Endodermal cell (in vitro differentiated cells): ENCODE data around the gene SLC2A10. TPM values are rescaled to one million over a fixed set of nuclear protein-coding genes. Genes with fewer than 3 reads are reported as not detected.

Experiments
- DNase-seq: peaks from one replicate; pipeline ENCODE4 v3.0.0-alpha.2; 2017
- H3K27ac ChIP-seq: 2 replicates; pipeline ENCODE4 v1.5.1; 2013; ENCODE audit warnings: mild to moderate bottlenecking, low read depth, low read length, moderate library complexity
- H3K27me3 ChIP-seq: 2 replicates; pipeline ENCODE4 v1.6.1; 2013; ENCODE audit warnings: mild to moderate bottlenecking, low read length, moderate library complexity; ENCODE audit not compliant: insufficient read depth, control insufficient read depth, poor library complexity, severe bottlenecking
- H3K36me3 ChIP-seq: 2 replicates; pipeline ENCODE4 v1.7.0; 2013; ENCODE audit warnings: mild to moderate bottlenecking, low read length, moderate library complexity; ENCODE audit not compliant: control insufficient read depth, insufficient read depth
- H3K4me1 ChIP-seq: one replicate; pipeline ENCODE4 v1.7.0; 2013; ENCODE audit warnings: low read length; ENCODE audit not compliant: control insufficient read depth, insufficient read depth
- H3K4me3 ChIP-seq: 2 replicates; pipeline ENCODE4 v1.5.1; 2013; ENCODE audit warnings: mild to moderate bottlenecking, low read length, moderate library complexity
- H3K9ac ChIP-seq: 2 replicates; pipeline ENCODE4 v1.6.1; 2013; ENCODE audit warnings: mild to moderate bottlenecking, low read length, moderate library complexity; ENCODE audit not compliant: poor library complexity, severe bottlenecking; ENCODE audit errors: extremely low read depth
- H3K9me3 ChIP-seq: 2 replicates; pipeline ENCODE4 v1.6.1; 2013; ENCODE audit warnings: mild to moderate bottlenecking, low read length, moderate library complexity; ENCODE audit not compliant: control insufficient read depth
- H3K27ac Mint-ChIP-seq: 2 replicates; pipeline ENCODE4 v1.8.0; 2020; ENCODE audit warnings: mixed read lengths
- H3K27me3 Mint-ChIP-seq: 2 replicates; pipeline ENCODE4 v1.8.0; 2021; ENCODE audit warnings: mild to moderate bottlenecking, mixed read lengths; ENCODE audit not compliant: insufficient read depth
- H3K36me3 Mint-ChIP-seq: 2 replicates; pipeline ENCODE4 v1.8.0; 2020; ENCODE audit warnings: low read depth, mixed read lengths
- H3K4me1 Mint-ChIP-seq: 2 replicates; pipeline ENCODE4 v1.8.0; 2020; ENCODE audit warnings: mixed read lengths
- H3K4me3 Mint-ChIP-seq: 2 replicates; pipeline ENCODE4 v1.8.0; 2020; ENCODE audit warnings: mild to moderate bottlenecking, moderate library complexity, mixed read lengths
- H3K9me3 Mint-ChIP-seq: 2 replicates; pipeline ENCODE4 v1.8.0; 2020; ENCODE audit warnings: mild to moderate bottlenecking, mixed read lengths
- CTCF ChIP-seq: fragments of 200-600 bp; sonication (generic); conservative IDR thresholded peaks from 2 replicates; pipeline ENCODE4 v1.5.0; 2021; ENCODE audit warnings: antibody characterized with exemption, mild to moderate bottlenecking
- WGBS, 2 experiments: methylation state at CpG; one replicate each; pipeline versions ENCODE4 v1.1.5 to v1.1.7; 2013; ENCODE audit warnings: missing lambda C conversion rate in 2 of 2, mixed read lengths in 1 of 2; ENCODE audit not compliant: insufficient coverage in 1 of 2, insufficient read length in 1 of 2; 5-methylcytosine and 5-hydroxymethylcytosine counted together
- total RNA-seq, 2 donors: library from RNA; stranded (reverse); fragmentation: NEBNext Ultra II Directional in 1 of 2; extraction: Animal tissue kit (Norgen Biotek cat#: 25700) in 1 of 2; gene quantifications; 2 replicates in 1 of 2; 3 replicates in 1 of 2; pipeline ENCODE4 v1.2.1, GENCODE V29; 2021

Gene SLC2A10
- total RNA-seq, 2 donors from 2014 or later: 12.4 to 19.6 TPM

- Histone ChIP-seq H3K36me3 (no peaks in the 10 kb centered on the region), H3K27ac (no peak overlapping the region), H3K4me1 (no peaks in the 10 kb centered on the region), H3K4me3 (no peak overlapping the region), H3K9me3 (peaks cover 14% of the 10 kb centered on the region), H3K9ac (no peak overlapping the region), H3K27me3 (no peaks in the 10 kb centered on the region)
- H3K27me3 Mint-ChIP-seq: peaks cover 2% of the 10 kb centered on the region
- DNase-seq: no peak
- H3K27ac Mint-ChIP-seq: no peak overlapping the region
- peaks cover 11% of the 10 kb centered on the region for H3K9me3 Mint-ChIP-seq
- H3K4me1 Mint-ChIP-seq: peaks cover 8% of the 10 kb centered on the region
- H3K36me3 Mint-ChIP-seq: peaks cover 3% of the 10 kb centered on the region
- no peak overlapping the region for H3K4me3 Mint-ChIP-seq
- TF ChIP-seq CTCF: no peak
- WGBS, 2 experiments: 98 to 100% methylated on average over 2 to 3 of the region's 3 CpGs
These were observed 37.4 kb upstream of the SLC2A10 start for GRCh38 chr20:46671866-46672542.

GRCh38 chr20:46672543-46673148, 36.8 kb upstream of the SLC2A10 start:
- TF ChIP-seq CTCF: no peak
- no peaks in the 10 kb centered on the region for H3K4me1 ChIP-seq
- Mint-ChIP-seq H3K9me3 (peaks cover 11% of the 10 kb centered on the region), H3K27me3 (peaks cover 2% of the 10 kb centered on the region), H3K4me3 (no peak overlapping the region), H3K27ac (no peak overlapping the region), H3K4me1 (peaks cover 8% of the 10 kb centered on the region), H3K36me3 (peaks cover 3% of the 10 kb centered on the region)
- DNase-seq: no peak
- no peaks in the 10 kb centered on the region for H3K36me3 ChIP-seq
- H3K27me3 ChIP-seq: no peaks in the 10 kb centered on the region
- H3K9ac ChIP-seq: no peak overlapping the region
- WGBS, 2 experiments: 95 to 97% methylated on average over 3 to 5 of the region's 5 CpGs
- H3K9me3 ChIP-seq: peaks cover 14% of the 10 kb centered on the region
- H3K4me3 ChIP-seq: no peak overlapping the region
- no peak overlapping the region for H3K27ac ChIP-seq

GRCh38 chr20:46673394-46674252, 35.8 kb upstream of the SLC2A10 start:
- Histone ChIP-seq H3K4me3 (no peak overlapping the region), H3K9ac (no peak overlapping the region), H3K9me3 (peaks cover 14% of the 10 kb centered on the region), H3K27ac (no peak overlapping the region), H3K27me3 (no peaks in the 10 kb centered on the region), H3K36me3 (no peaks in the 10 kb centered on the region), H3K4me1 (no peaks in the 10 kb centered on the region)
- Mint-ChIP-seq H3K9me3 (peaks cover 11% of the 10 kb centered on the region), H3K27ac (no peak overlapping the region), H3K4me1 (peaks cover 8% of the 10 kb centered on the region), H3K27me3 (peaks cover 2% of the 10 kb centered on the region), H3K4me3 (no peak overlapping the region), H3K36me3 (peaks cover 3% of the 10 kb centered on the region)
- DNase-seq: no peak
- no peak for TF ChIP-seq CTCF
- 87% methylated on average over 7 to 10 of the region's 11 CpGs for WGBS, 2 experiments
